Measurements from ENCODE around the gene ENDOD1.

DNA sequence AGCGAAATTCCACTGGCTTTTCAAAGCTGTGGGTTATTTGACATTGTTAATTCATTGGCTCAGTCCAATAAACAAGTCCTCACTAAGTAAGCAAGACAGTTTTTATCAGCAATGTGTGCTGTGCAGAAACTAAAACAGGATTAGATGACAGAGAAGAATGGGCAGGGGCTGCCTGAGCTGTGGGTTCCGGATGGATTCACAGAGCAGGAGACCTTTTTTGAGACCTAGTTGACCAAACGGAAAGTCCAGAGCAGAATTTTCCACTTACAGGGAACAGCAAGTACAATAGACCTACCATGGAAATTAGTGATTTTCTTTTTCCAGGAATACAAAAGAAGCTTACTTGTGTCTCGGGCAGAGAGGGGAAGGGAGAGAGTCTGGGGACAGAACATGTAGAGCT lies 45.6 kb upstream of the ENDOD1 start:
- TF ChIP-seq, protein P1, sequence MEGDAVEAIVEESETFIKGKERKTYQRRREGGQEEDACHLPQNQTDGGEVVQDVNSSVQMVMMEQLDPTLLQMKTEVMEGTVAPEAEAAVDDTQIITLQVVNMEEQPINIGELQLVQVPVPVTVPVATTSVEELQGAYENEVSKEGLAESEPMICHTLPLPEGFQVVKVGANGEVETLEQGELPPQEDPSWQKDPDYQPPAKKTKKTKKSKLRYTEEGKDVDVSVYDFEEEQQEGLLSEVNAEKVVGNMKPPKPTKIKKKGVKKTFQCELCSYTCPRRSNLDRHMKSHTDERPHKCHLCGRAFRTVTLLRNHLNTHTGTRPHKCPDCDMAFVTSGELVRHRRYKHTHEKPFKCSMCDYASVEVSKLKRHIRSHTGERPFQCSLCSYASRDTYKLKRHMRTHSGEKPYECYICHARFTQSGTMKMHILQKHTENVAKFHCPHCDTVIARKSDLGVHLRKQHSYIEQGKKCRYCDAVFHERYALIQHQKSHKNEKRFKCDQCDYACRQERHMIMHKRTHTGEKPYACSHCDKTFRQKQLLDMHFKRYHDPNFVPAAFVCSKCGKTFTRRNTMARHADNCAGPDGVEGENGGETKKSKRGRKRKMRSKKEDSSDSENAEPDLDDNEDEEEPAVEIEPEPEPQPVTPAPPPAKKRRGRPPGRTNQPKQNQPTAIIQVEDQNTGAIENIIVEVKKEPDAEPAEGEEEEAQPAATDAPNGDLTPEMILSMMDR (conservative IDR thresholded peaks at IDR 0.05): no peak
- TF ChIP-seq ZFX (IDR thresholded peaks at IDR 0.05): no peak
